HG03097 (cell line): ENCODE measurements around the gene TRABD2B.

ENCODE experiments used
- ATAC-seq: cut with Tn5 transposase; IDR thresholded peaks from one replicate; pipeline ENCODE4 v1.9.1; 2021; ENCODE audit not compliant: unreplicated experiment, low FRiP score

The TRABD2B gene

GRCh38 chr1:47997289-47998200, at the start of gene TRABD2B:
TRABD2B (minus strand) TSS chr1:47997385.
- peak; percentile 88 for ATAC-seq

- no peak for ATAC-seq
These were observed 47.1 kb upstream of the TRABD2B start for GRCh38 chr1:48044311-48044710.

- ATAC-seq = no peak
These were observed 46.4 kb upstream of the TRABD2B start for GRCh38 chr1:48043622-48044021.

- no peak for ATAC-seq
These were observed 43.0 kb upstream of the TRABD2B start for GRCh38 chr1:48040154-48040553.

- no peak for ATAC-seq
These were observed 42.2 kb upstream of the TRABD2B start for GRCh38 chr1:48039088-48040054.

GRCh38 chr1:48038270-48038767, 41.1 kb upstream of the TRABD2B start:
- no peak for ATAC-seq

GRCh38 chr1:48036710-48037355, 39.6 kb upstream of the TRABD2B start:
- no peak for ATAC-seq

- ATAC-seq = no peak
These were observed 38.4 kb upstream of the TRABD2B start for GRCh38 chr1:48035371-48036141.

- no peak for ATAC-seq
These were observed 36.4 kb upstream of the TRABD2B start for GRCh38 chr1:48033495-48034045.

- ATAC-seq = no peak
These were observed 34.5 kb upstream of the TRABD2B start for GRCh38 chr1:48031676-48032075.

- ATAC-seq = no peak
These were observed 33.6 kb upstream of the TRABD2B start for GRCh38 chr1:48030696-48031365.

- ATAC-seq = no peak
These were observed 33.0 kb upstream of the TRABD2B start for GRCh38 chr1:48030211-48030610.

GRCh38 chr1:48028218-48029069, 31.3 kb upstream of the TRABD2B start:
- ATAC-seq = no peak

- ATAC-seq = no peak
These were observed 30.3 kb upstream of the TRABD2B start for GRCh38 chr1:48027533-48027835.

GRCh38 chr1:48026701-48027532, 29.7 kb upstream of the TRABD2B start:
- no peak for ATAC-seq

- ATAC-seq = no peak
These were observed 29.1 kb upstream of the TRABD2B start for GRCh38 chr1:48026275-48026674.

GRCh38 chr1:48025076-48025475, 27.9 kb upstream of the TRABD2B start:
- no peak for ATAC-seq
